ENCODE results near the gene JMJD1C.

DNA sequence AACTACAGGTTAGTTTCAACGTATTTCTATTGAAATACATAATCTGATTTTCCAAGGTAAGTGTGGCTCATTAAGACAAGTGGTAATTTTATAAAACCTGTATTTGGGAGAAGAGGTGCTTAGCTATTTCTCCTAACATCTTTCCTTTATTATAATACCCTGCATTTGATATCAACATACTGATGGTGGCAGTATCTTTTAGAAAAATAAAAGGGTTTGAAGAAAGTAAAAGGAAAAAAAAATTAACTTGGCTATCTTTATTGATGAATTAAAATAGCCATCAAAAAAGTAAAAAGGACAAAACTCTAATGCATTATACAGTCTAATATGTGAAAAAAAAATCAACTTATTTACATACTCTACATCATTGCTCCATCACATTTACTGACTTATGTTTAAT lies 264.7 kb downstream of the JMJD1C start:
- no peak for TF ChIP-seq ZNF274 (IDR thresholded peaks at IDR 0.05; ENCODE audit: low read depth, low read length)
- TF ChIP-seq CEBPB (IDR thresholded peaks at IDR 0.05; ENCODE audit: low read depth) = no peak

Measured in HCT116 (cell line).